ENCODE measurements around the gene ZNF175.

DNA sequence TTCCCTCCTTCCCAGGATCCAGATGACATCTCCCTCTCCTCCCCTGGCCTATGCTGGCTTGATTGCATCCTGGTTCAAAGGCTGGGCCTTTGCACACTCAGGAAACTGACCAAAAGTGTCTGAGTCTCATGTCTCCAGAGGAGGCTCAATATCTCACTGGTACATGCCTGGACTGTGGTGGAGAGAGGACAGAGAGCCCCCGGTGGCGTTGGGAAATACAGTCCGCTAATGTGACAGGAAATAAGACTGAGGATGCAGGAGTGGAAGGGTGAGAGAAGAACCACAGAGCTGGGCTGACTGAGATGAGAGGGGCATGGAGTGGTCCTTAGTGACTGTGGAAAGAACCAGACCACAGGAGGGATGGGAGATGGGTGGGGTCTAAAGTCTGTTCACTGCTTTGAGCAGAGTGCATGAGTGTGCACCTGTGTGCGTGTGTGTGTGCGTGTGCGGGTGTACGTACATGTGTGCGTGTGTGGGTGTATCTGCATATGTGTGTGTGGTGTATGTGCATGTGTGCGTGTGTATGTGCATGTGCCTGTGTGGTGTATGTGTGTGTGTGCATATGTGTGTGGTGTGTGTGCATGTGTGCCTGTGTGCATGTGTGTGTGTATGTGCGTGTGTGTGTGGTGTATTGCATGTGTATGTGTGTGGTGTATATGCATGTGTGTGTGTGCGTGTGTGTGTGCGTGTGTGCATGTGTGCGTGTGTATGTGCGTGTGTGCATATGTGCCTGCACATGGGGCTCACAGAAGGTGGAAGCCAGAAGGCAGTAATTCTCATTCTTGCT, 57.3 kb downstream of the ZNF175 start:
- TF ChIP-seq CTCF (IDR thresholded peaks at IDR 0.05; ENCODE audit: insufficient read depth, low read depth, low read length) (no peak), EZH2 (IDR thresholded peaks at IDR 0.05; ENCODE audit: insufficient read depth, low read length) (no peak)
